ENCODE measurements around the gene HOXD11. TPM values are rescaled to one million over a fixed set of nuclear protein-coding genes. Genes with fewer than 3 reads are reported as not detected.

Gene HOXD11
- total RNA-seq, 1 donor from 2014 or later: not detected

GRCh38 chr2:176093145-176093897 is 13.8 kb upstream of the HOXD11 start:
- no peak for DNase-seq (ENCODE audit: low spot score)
- Mint-ChIP-seq H3K4me1 (ENCODE audit: low read depth) (peaks cover 31% of the 10 kb centered on the region), H3K9me3 (ENCODE audit: low read depth) (no peaks in the 10 kb centered on the region), H3K27me3 (ENCODE audit: low read depth) (peaks cover 90% of the 10 kb centered on the region), H3K36me3 (ENCODE audit: low read depth) (peaks cover 3% of the 10 kb centered on the region), H3K27ac (ENCODE audit: unreplicated experiment) (no peak overlapping the region), H3K4me3 (ENCODE audit: unreplicated experiment) (peak overlapping the region; percentile 54)
- peak; percentile 48 for TF ChIP-seq CTCF (IDR thresholded peaks at IDR 0.05)

- Mint-ChIP-seq H3K9me3 (ENCODE audit: low read depth) (no peaks in the 10 kb centered on the region), H3K36me3 (ENCODE audit: low read depth) (peaks cover 3% of the 10 kb centered on the region), H3K27ac (ENCODE audit: unreplicated experiment) (no peak overlapping the region), H3K4me3 (ENCODE audit: unreplicated experiment) (no peak overlapping the region), H3K27me3 (ENCODE audit: low read depth) (peaks cover 88% of the 10 kb centered on the region), H3K4me1 (ENCODE audit: low read depth) (peaks cover 29% of the 10 kb centered on the region)
- TF ChIP-seq CTCF (IDR thresholded peaks at IDR 0.05): no peak
- DNase-seq (ENCODE audit: low spot score): no peak
These were observed 13.2 kb upstream of the HOXD11 start for GRCh38 chr2:176093898-176094249.

- H3K36me3 Mint-ChIP-seq (ENCODE audit: low read depth): peaks cover 3% of the 10 kb centered on the region
- no peak overlapping the region for H3K4me3 Mint-ChIP-seq (ENCODE audit: unreplicated experiment)
- H3K27ac Mint-ChIP-seq (ENCODE audit: unreplicated experiment): no peak overlapping the region
- TF ChIP-seq CTCF (IDR thresholded peaks at IDR 0.05): no peak
- H3K4me1 Mint-ChIP-seq (ENCODE audit: low read depth): peaks cover 29% of the 10 kb centered on the region
- no peak for DNase-seq (ENCODE audit: low spot score)
- H3K27me3 Mint-ChIP-seq (ENCODE audit: low read depth): peaks cover 88% of the 10 kb centered on the region
- no peaks in the 10 kb centered on the region for H3K9me3 Mint-ChIP-seq (ENCODE audit: low read depth)
These were observed 12.7 kb upstream of the HOXD11 start for GRCh38 chr2:176094349-176094748.

GRCh38 chr2:176095421-176095820 is 11.7 kb upstream of the HOXD11 start:
- TF ChIP-seq CTCF (IDR thresholded peaks at IDR 0.05): no peak
- Mint-ChIP-seq H3K27me3 (ENCODE audit: low read depth) (peaks cover 85% of the 10 kb centered on the region), H3K9me3 (ENCODE audit: low read depth) (no peaks in the 10 kb centered on the region), H3K4me3 (ENCODE audit: unreplicated experiment) (no peak overlapping the region), H3K4me1 (ENCODE audit: low read depth) (peaks cover 29% of the 10 kb centered on the region), H3K36me3 (ENCODE audit: low read depth) (peaks cover 3% of the 10 kb centered on the region), H3K27ac (ENCODE audit: unreplicated experiment) (no peak overlapping the region)
- DNase-seq (ENCODE audit: low spot score): no peak

GRCh38 chr2:176096243-176096985 is 10.7 kb upstream of the HOXD11 start:
- DNase-seq (ENCODE audit: low spot score): no peak
- TF ChIP-seq CTCF (IDR thresholded peaks at IDR 0.05): no peak
- H3K27me3 Mint-ChIP-seq (ENCODE audit: low read depth): peaks cover 85% of the 10 kb centered on the region
- no peak overlapping the region for H3K27ac Mint-ChIP-seq (ENCODE audit: unreplicated experiment)
- H3K4me1 Mint-ChIP-seq (ENCODE audit: low read depth): peaks cover 29% of the 10 kb centered on the region
- peaks cover 3% of the 10 kb centered on the region for H3K36me3 Mint-ChIP-seq (ENCODE audit: low read depth)
- H3K9me3 Mint-ChIP-seq (ENCODE audit: low read depth): no peaks in the 10 kb centered on the region
- peak overlapping the region; percentile 68 for H3K4me3 Mint-ChIP-seq (ENCODE audit: unreplicated experiment)
